NCI-H187 (cell line): ENCODE data around the gene SCN3B.

ENCODE experiments used
- DNase-seq, 2 experiments: peaks; one replicate each; lab custom pipeline; 2025; lab: John Stamatoyannopoulos, UW

Gene SCN3B

GRCh38 chr11:123653827-123654565, 428 bp downstream of the SCN3B start:
- DNase-seq: peak; percentile 57 to 59

GRCh38 chr11:123653483-123653826, 969 bp downstream of the SCN3B start:
- DNase-seq: no peak

GRCh38 chr11:123652599-123652998, 1.8 kb downstream of the SCN3B start:
- DNase-seq: no peak

DNA sequence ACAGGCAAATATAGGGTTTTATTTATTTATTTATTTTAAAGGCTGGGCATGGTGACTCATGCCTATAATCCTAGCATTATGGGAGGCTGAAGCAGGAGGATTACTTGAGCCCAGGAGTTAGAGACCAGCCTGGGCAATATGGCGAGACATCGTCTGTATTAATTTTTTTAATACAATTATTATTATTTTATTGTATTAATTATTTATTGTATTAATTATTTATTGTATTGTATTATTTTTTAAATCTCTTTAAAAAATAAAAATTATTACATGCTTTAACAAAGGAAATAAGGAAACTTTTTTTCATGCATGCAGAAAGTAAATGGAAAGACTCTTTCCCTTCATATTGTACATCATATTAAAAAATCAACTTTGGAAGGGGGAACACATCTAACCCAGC, 3.5 kb downstream of the SCN3B start:
- no peak for DNase-seq

DNA sequence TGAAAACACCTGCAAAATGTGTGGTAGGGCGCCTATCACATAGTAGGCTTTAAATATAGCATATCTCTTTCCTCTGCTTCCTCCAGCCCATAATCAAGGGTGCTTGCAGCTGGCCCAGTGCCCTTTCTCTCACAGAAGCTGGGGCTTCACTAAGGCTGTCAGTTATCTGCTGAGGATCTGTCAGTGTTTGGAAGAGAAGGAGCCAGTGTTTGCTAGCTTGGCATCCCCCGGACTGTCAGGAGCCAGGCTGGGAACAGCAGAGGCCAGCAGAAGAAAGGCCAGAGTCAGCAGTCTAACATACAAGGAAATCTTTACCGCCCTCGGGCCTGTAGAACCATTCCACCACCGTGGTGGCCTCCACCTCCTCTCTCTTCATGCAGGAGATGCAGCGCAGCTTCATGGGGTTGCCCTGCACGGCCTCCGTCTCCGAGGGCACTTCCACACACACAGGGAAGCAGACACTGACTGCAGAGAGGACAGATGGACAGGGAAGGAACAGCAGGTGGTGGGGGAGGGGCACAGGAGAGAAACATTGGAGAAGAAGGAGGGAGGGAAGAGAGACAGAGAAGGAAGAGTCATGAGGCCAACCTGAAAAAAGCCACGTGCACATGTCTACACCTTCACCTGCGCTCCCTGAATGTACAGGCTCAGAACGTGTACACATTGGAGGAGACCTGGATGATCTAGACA, 9.0 kb downstream of the SCN3B start:
- DNase-seq: no peak

- DNase-seq: no peak
Observed at GRCh38 chr11:123642435-123642834, 12.0 kb downstream of the SCN3B start.

- no peak for DNase-seq
Observed at GRCh38 chr11:123641495-123641840, 13.0 kb downstream of the SCN3B start.

DNA sequence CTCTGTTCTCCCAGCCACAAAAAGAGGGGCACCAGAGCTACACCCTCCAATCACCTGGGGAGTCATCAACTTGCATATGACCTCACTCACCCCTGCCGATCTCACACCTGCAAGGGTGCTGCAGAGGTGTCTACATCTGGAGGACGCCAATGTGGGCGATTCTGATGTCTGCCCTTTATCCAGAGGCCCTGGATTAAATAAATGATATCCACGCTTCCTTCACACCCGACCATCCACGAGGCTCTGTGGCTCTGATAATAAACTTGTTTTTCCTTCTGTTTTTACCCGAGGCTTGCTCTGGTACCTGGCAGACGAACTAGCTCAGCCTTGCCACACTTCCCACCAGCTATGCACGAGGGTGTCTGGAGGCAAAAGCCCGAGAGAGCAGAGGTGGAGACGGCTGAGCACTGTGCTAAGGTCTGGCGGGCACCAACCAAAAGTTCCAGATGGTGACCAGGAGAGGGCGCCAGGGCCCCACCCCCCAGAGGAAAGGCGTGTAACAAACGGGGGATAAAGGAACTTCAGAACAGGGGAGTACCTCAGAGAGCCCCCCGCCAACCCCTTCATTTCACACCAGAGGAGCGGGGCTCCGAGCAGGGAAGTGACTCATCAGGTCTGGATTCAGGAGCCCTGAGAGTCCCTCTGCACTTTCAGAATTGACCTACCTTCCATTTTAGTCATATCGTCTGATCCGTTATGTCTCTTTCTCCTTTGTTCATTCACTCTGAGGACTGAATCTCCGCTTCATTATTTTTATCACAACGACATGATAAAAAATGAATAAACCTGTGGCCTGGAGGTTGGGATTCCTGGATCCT, 13.5 kb downstream of the SCN3B start:
- peak in 1 of 2 experiments; percentile 19 for DNase-seq

DNA sequence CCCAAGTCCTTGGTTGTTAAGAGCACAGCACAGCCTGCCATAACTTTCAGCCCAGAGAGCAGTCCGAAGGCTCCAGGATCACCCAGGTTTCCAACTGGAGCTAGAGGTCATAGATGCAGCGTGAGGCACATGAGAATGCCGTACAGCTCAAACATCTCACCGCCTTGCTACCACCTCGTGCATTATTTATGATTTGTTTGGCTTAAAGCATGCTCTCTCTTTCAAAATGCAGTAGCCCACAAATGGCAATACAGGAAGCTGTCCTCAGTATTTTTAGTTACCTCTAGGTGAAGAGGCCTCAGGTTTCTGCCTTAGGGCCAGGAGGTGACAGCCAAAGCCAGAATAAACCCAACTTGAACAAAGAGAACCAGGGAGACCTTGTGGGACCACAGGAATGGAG, 14.4 kb downstream of the SCN3B start:
- DNase-seq: no peak

DNA sequence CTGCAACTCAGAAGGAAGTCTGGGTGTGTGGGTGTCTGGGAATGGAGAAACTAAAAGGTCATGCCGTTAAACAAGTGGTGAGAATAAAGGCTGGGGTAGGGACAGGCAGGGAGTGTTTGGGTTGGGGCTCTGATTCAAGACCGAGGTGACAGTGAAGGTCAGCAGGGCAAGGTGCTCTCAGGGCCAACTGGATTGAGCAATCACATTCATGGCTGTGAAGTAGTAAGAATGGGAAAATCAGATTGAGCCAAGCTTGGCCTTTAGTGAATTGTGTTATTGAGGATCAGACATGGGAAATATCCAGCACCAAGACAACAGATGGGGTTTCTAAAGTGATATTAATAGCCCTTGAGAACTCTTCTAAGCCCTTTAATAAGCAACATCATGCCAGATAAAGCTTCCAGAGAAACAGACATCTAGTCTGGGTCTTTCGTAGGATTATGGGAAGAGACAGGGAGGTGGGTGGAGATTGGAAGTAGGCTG, 24.3 kb downstream of the SCN3B start:
- DNase-seq: no peak

GRCh38 chr11:123628936-123629683, 25.3 kb downstream of the SCN3B start:
- DNase-seq: no peak

GRCh38 chr11:123624974-123625373, 29.4 kb downstream of the SCN3B start:
- no peak for DNase-seq

DNA sequence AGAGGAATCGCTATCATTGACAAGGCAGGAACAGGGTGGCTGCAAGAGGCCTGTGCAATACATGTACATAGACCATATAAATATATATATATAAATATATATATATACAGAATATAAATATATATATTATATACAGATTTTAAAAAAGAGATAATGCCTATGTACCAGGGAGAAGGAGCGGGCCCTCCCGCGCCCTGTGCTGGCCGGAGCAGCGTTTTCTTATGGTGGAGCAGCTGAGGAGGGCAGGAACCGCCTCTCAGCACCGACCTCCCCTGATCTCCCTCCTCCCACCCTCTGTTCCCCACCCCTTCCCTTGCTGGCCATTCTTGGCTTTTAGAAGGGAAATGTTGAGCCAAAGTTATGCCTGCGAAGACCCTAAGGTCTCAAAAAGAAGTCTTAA, 31.8 kb downstream of the SCN3B start:
- DNase-seq: no peak

DNA sequence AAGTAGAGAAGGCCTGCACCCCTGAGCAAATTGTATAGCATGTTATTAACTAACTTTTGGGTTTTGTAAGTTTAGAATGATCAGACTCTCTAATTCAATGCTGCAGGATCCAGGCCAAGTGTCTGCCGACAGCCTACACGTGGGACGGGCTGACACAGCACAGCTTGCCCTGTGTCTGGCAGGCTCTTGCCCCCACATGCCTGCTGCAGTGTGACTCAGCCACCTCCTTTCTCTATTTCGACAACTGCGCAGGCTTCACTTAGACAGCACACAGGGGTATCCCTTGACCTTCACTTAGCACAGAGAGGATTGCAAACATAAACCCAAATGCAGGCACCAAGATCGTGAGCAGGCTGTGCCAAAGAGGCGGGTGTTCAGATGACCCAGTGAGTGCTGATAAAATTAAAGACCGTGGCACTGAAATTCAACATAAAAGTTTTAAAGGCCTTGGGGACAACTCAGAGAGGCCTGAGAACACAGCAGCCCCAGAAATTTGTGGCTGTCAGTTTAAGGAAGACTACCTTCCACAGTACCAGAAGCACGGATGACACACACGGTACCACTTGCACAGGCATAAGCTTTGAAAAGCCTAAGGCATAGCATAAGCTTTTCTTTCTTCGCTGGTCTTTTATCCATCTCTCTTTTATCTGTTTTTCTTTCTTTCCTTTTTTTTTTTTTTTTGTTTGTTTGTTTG, 37.8 kb downstream of the SCN3B start:
- DNase-seq: no peak

DNA sequence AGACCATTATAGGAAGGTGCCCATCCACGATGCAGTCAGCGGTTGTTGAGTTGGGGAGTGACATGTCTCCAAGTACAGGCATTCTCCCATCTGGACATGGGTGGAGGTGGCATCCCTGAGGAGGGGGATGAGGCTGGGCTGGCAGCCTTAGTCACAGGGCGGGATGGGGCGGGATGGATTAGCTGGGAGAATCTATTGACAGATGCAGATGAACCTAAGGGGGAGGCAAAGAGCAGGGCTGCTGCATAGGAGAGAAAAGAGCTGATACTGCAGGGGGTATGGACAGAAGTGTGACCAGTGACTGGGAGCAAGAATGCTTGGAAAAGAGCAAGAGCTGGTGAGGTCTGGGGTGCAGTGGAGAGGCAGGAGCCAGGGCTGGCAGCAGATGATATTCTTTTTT, 42.7 kb downstream of the SCN3B start:
- DNase-seq: no peak

DNA sequence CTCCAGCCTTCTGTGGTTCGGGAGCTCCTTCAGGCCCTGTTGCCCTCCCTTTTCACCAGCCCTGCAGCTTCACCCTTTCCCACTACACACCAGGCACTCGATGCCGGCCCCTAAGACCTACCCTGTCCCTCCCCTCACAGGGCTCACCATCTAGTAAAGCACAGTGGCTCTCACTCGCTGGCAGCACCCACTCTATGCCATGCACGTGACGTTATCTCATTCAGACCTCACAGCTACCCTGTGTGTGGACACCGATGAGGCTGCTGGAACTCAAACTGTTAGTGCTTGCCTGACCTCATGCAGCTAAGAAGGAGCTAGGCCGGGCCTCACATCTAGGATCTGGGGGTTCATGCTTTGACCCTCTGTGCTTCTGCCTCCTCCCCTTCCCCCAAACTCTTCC, 45.5 kb downstream of the SCN3B start:
- DNase-seq: no peak

DNA sequence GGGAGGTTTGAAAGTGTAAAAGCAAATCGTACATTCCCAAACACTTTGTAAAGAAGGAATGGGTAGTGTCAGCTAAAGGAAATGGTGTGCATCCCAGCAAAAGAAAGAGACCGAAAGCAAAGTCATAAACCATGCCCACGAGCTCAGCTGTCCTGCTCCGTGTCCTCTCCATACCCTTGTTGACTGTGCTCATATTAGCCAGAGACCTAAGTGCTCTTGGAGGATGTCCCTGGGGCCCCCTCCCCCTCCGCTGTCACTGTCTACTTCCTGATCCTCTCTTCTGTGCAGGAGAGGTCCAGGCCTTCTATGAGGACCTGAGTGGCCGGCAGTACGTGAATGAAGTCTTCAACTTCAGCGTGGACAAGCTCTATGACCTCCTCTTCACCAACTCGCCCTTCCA, 46.1 kb downstream of the SCN3B start:
- DNase-seq: no peak

GRCh38 chr11:123607781-123608180, 46.6 kb downstream of the SCN3B start:
- DNase-seq: no peak

- no peak for DNase-seq
Observed at GRCh38 chr11:123603666-123604065, 50.8 kb downstream of the SCN3B start.

DNA sequence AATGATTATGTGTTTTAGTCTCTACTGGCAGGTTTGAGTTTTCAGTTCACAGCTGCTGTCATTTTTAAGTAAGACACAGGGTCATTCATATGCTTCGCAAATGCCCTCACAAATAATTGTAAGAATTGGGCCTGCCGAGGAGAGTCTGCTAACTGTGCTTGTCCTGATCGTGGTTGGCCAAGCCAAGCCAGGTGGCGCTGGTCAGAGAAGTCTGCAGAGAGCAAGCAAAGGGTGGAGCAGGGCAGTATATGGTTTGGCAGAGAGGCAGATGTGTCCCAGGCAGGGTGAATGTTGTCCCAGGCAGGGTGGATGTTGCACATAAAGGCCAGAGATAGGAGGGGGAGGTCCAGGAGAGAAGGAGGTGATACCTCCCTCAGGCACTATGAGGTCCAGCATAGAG, 52.7 kb downstream of the SCN3B start:
- no peak for DNase-seq

DNA sequence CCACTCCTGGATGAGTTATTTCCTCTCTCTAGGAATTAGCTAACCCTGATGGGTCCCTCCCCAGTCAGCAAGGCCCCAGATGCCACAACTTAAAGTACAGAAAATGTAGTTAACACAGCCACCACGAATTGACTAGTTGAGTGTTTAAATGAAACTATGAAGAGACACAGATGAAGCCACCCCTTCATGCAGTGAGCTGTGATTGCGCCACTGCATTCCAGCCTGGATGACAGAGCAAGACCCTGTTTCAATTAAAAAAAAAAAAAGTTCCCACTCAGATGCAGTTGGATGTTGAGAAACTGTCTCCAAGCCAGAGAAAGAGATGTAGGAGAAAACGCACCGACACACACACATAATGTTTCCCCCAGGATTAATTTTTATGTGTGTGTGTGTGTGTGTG, 53.3 kb downstream of the SCN3B start:
- DNase-seq: no peak

DNA sequence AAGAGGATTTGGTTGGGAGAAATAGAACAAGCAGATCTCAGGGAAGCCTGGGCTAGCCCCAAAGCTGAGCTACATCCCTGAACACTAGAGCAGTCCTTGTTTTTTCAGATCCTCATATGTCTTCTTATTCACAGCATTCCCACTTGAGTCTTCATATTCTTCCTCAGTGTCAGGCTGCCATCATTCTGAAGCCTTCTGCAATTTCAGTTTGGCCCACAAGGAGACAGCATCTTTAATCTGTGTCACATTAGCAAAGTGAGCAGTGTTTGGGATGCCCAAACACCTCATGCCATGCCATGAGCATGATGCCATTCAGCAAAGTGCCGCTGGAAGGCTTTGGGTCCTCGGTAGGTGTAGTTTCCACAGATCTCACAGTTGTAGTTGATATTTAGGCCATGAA, 56.6 kb downstream of the SCN3B start:
- no peak for DNase-seq
